Choroid plexus epithelial cell (primary cell): ENCODE measurements around the gene CRTC3.
"Not testable (repeated sequence)": the region's sequence is repeated elsewhere in the genome, so short reads cannot be mapped to it uniquely, and the experiment has no call there.

Experiments used
- DNase-seq: peaks from one replicate; pipeline ENCODE4 v3.0.0-alpha.2; 2010; ENCODE audit warnings: low read depth
- H3K4me3 ChIP-seq: 2 replicates; pipeline ENCODE4 v1.5.1; 2011; ENCODE audit warnings: low read depth, mild to moderate bottlenecking, control low read depth, low read length, moderate library complexity
- CTCF ChIP-seq: conservative IDR thresholded peaks from 2 replicates; pipeline ENCODE4 v1.5.1; 2011; ENCODE audit warnings: low read depth, mild to moderate bottlenecking, control low read depth, inconsistent platforms, low read length, moderate library complexity

Gene CRTC3

GRCh38 chr15:90683876-90684275 lies 154.2 kb downstream of the CRTC3 start:
- no peak for TF ChIP-seq CTCF
- H3K4me3 ChIP-seq, result no peak overlapping the region
- DNase-seq, result no peak

- no peak for DNase-seq
- no peak overlapping the region for H3K4me3 ChIP-seq
- TF ChIP-seq CTCF, result no peak
These were observed 154.6 kb downstream of the CRTC3 start for GRCh38 chr15:90684281-90684680.

GRCh38 chr15:90685591-90686434 lies 156.1 kb downstream of the CRTC3 start:
- TF ChIP-seq CTCF, result no peak
- DNase-seq, result no peak
- H3K4me3 ChIP-seq, result no peak overlapping the region

- no peak for TF ChIP-seq CTCF
- no peak overlapping the region for H3K4me3 ChIP-seq
- DNase-seq, result no peak
These were observed 156.9 kb downstream of the CRTC3 start for GRCh38 chr15:90686435-90687218.

- H3K4me3 ChIP-seq, DNase-seq: not testable (repeated sequence)
These were observed 159.7 kb downstream of the CRTC3 start for GRCh38 chr15:90689326-90689961.

GRCh38 chr15:90690585-90690984 lies 160.9 kb downstream of the CRTC3 start:
- DNase-seq, result no peak
- TF ChIP-seq CTCF, result no peak
- H3K4me3 ChIP-seq, result no peak overlapping the region

- peak; percentile 37 for TF ChIP-seq CTCF
- peak; percentile 7 for DNase-seq
- no peak overlapping the region for H3K4me3 ChIP-seq
These were observed 161.6 kb downstream of the CRTC3 start for GRCh38 chr15:90691369-90691768.
